A673 (cell line): ENCODE results near the gene SIRPA. TPM values are rescaled to one million over a fixed set of nuclear protein-coding genes. Genes with fewer than 3 reads are reported as not detected.

Experiments used
- BruUV-seq: library from RNA; stranded (reverse); fragments of 400-500 nt; replicated peaks from 2 replicates; lab custom pipeline; 2021; lab: Mats Ljungman, UMichigan
- CTCF ChIA-PET: fragments of 300-600 bp; sonication (Branson Sonifier 250); formaldehyde crosslinking; loops from one replicate; lab custom pipeline; 2022; ENCODE audit warnings: antibody characterized with exemption; lab: Charles Lee
- POLR2A ChIA-PET: fragments of 300-600 bp; sonication (Branson Sonifier 250); formaldehyde crosslinking; loops from one replicate; lab custom pipeline; 2022; ENCODE audit warnings: antibody characterized with exemption; ENCODE audit not compliant: low non-redundant PET; lab: Charles Lee
- DNase-seq: peaks from one replicate; pipeline ENCODE4 v3.0.0-alpha.2; 2015; ENCODE audit warnings: low spot score
- H3K27ac ChIP-seq: fragments of 200-600 bp; sonication (generic); 2 replicates; pipeline ENCODE4 v1.5.1; 2016; ENCODE audit warnings: mixed run types, low read depth, mild to moderate bottlenecking, mixed read lengths, antibody characterized with exemption, low read length; ENCODE audit not compliant: poor library complexity, severe bottlenecking
- H3K27me3 ChIP-seq: fragments of 200-600 bp; sonication (generic); replicated peaks from 2 replicates; pipeline ENCODE4 v1.6.1; 2017; ENCODE audit warnings: mixed run types, low read depth, mild to moderate bottlenecking, mixed read lengths, antibody characterized with exemption, low read length; ENCODE audit not compliant: insufficient read depth, poor library complexity
- H3K36me3 ChIP-seq: fragments of 200-600 bp; sonication (generic); 2 replicates; pipeline ENCODE4 v1.6.1; 2016; ENCODE audit warnings: mixed run types, mild to moderate bottlenecking, mixed read lengths, antibody characterized with exemption, low read length; ENCODE audit not compliant: insufficient read depth, poor library complexity, severe bottlenecking
- H3K4me1 ChIP-seq: fragments of 200-600 bp; sonication (generic); 2 replicates; pipeline ENCODE4 v1.6.1; 2017; ENCODE audit warnings: mixed run types, mild to moderate bottlenecking, mixed read lengths, antibody characterized with exemption, low read length; ENCODE audit not compliant: insufficient read depth, poor library complexity, severe bottlenecking
- H3K4me3 ChIP-seq: fragments of 200-600 bp; sonication (generic); 2 replicates; pipeline ENCODE4 v1.5.1; 2016; ENCODE audit warnings: low read depth, mixed run types, mild to moderate bottlenecking, mixed read lengths, low read length; ENCODE audit not compliant: poor library complexity, severe bottlenecking
- H3K9me3 ChIP-seq: fragments of 200-600 bp; sonication (generic); 2 replicates; pipeline ENCODE4 v1.6.1; 2016; ENCODE audit warnings: mixed run types, low read depth, mild to moderate bottlenecking, mixed read lengths, antibody characterized with exemption, low read length; ENCODE audit not compliant: poor library complexity, severe bottlenecking
- EZH2 ChIP-seq: fragments of 200-600 bp; sonication (generic); IDR thresholded peaks from 2 replicates; pipeline ENCODE4 v1.6.1; 2017; ENCODE audit warnings: borderline replicate concordance, low read depth, mild to moderate bottlenecking, mixed read lengths, antibody characterized with exemption, low read length; ENCODE audit not compliant: poor library complexity, severe bottlenecking
- intact Hi-C: fragments of 100-400 bp; cut with micrococcal nuclease; formaldehyde crosslinking; loops from one replicate; pipeline ENCODE4 v1.10.0; 2022; ENCODE audit not compliant: unreplicated experiment
- total RNA-seq: library from RNA; stranded (reverse); gene quantifications from 2 replicates; pipeline ENCODE4 v1.2.3, GENCODE V29; 2021
- TF ChIP-seq, protein P1 (sequence below): fragments of 300-800, 200-600 bp; sonication (generic); conservative IDR thresholded peaks from 2 replicates; pipeline ENCODE4 v1.5.1; 2017; ENCODE audit warnings: low read depth, mild to moderate bottlenecking, antibody characterized with exemption, low read length, moderate library complexity, mixed read lengths

The SIRPA gene
- total RNA-seq, 1 experiment from 2014 or later = 81.0 TPM

DNA sequence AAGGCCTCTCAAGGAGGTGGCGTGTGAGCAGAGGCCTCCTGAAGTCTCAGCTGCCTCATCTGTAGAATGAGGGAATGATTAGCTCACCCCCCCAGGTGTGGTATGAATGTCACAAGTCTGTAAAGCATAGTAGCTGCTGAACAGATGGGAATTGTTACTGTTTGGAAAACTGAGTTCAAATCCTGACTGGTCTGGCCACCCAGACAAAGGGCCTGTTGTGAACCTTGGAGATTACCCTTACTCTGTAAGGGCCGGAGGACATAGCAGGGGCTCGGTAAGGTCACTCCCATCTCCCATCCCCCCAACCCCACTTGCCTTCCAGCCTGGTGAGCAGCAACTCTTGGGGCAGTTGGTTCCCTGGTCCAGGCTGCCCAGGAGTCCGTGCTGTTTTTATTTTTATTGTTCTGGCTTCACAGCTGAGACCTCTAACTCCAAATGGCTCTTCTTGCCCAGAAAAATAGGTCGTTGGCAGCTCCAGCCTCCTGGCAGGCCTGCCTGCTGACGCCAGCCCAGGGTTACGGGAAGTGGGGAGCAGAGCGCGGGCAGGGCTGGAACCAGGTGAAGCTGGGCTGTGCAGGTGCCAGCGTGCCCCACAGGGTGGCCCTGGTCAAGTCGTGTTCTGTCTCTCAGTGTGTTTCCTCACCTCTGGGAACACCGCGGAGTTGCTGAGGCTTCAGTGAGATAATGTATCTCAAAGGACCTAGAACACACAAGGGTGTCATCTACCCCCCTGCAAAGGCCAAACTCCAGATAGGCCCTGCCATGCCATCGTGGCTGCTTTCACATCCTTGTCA is 4.5 kb upstream of the SIRPA start:
- no peaks in the 10 kb centered on the region for H3K9me3 ChIP-seq
- H3K36me3 ChIP-seq = peaks cover 15% of the 10 kb centered on the region
- peak overlapping the region; percentile 92 for H3K27ac ChIP-seq
- POLR2A ChIA-PET = interaction anchor here (0.6 to 0.7 kb wide), 2 partner anchors 20 to 36 kb away, joined by 3 read pairs; no protein-coding TSS in a partner anchor
- TF ChIP-seq, protein P1, sequence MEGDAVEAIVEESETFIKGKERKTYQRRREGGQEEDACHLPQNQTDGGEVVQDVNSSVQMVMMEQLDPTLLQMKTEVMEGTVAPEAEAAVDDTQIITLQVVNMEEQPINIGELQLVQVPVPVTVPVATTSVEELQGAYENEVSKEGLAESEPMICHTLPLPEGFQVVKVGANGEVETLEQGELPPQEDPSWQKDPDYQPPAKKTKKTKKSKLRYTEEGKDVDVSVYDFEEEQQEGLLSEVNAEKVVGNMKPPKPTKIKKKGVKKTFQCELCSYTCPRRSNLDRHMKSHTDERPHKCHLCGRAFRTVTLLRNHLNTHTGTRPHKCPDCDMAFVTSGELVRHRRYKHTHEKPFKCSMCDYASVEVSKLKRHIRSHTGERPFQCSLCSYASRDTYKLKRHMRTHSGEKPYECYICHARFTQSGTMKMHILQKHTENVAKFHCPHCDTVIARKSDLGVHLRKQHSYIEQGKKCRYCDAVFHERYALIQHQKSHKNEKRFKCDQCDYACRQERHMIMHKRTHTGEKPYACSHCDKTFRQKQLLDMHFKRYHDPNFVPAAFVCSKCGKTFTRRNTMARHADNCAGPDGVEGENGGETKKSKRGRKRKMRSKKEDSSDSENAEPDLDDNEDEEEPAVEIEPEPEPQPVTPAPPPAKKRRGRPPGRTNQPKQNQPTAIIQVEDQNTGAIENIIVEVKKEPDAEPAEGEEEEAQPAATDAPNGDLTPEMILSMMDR = no peak
- TF ChIP-seq EZH2 = no peak
- no TSS peak for BruUV-seq
- DNase-seq = no peak
- H3K4me3 ChIP-seq = no peak overlapping the region
- no peaks in the 10 kb centered on the region for H3K27me3 ChIP-seq
- CTCF ChIA-PET = no interaction called here
- intact Hi-C loops = loop anchor here (2.0 kb wide), 1 partner anchor 88 kb away; no protein-coding TSS in a partner anchor
- peaks cover 57% of the 10 kb centered on the region for H3K4me1 ChIP-seq

DNA sequence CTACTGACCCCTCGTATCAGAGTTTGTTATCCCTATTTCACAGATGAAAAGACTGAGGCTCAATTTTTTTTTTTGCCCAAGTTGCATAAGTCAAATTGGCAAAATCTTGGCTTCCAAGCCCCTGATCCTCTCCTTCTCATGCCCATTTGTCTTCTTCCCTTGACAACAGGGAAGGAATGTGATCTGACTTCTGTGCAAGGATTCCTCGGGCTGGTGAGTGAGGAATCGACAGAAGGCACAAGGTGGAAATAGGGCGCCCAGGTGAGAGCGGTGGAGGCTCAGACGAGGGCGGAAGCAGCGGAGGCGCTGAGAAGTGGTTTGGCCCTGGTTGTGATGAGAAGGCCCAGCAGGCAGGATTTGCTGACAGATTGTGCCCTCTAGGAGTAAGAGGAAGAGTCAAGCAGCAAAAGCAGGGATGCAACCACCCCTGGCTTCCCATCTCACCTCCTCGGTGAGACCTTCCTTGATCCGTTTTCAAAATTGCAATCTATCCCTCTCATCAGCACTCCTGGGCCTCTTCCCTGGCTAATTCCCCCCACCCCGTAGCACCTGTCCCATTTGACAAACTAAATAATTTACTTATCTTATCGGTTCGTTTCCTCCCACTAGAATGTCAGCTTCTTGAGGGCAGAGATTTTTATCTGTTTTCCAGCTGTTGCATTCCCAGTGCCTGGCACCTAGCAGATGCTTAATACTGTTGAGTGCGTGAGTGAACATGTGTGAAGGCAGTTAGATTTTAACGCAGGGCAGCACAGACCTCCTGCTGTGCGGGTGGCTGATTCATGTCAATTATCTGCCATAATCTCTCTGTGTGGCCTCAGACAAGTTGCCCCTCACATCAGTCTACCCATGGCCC is 3.7 kb upstream of the SIRPA start:
- H3K27me3 ChIP-seq = no peaks in the 10 kb centered on the region
- H3K9me3 ChIP-seq = no peaks in the 10 kb centered on the region
- H3K27ac ChIP-seq = peak overlapping the region; percentile 92
- ChIA-PET POLR2A (no interaction called here), CTCF (no interaction called here)
- H3K4me1 ChIP-seq = peaks cover 57% of the 10 kb centered on the region
- TF ChIP-seq, protein P1 = no peak
- no peak for TF ChIP-seq EZH2
- no peak overlapping the region for H3K4me3 ChIP-seq
- peak; percentile 83 for DNase-seq
- H3K36me3 ChIP-seq = peaks cover 15% of the 10 kb centered on the region
- no TSS peak for BruUV-seq
- intact Hi-C loops = loop anchor here (2.0 kb wide), 1 partner anchor 89 kb away; no protein-coding TSS in a partner anchor

DNA sequence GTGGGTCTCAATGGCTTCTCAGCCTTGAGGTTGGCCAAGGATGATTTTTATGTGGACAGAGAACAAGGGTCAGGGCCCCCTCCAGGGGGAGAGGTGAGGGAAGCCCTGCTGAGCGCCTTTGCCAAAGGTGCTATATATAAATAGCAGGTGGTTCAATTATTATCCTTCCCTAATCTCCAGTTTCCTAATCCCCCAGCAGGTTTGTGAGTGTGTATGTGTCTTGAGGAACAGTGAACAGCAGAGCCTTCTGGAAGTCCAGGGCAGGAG is 3.2 kb upstream of the SIRPA start:
- ChIA-PET POLR2A (no interaction called here), CTCF (no interaction called here)
- BruUV-seq = no TSS peak
- Histone ChIP-seq H3K27ac (peak overlapping the region; percentile 92), H3K4me1 (peaks cover 61% of the 10 kb centered on the region), H3K4me3 (no peak overlapping the region), H3K27me3 (no peaks in the 10 kb centered on the region), H3K36me3 (peaks cover 15% of the 10 kb centered on the region), H3K9me3 (no peaks in the 10 kb centered on the region)
- intact Hi-C loops = no loop called here
- peak; percentile 41 for DNase-seq
- TF ChIP-seq EZH2 = no peak
- TF ChIP-seq, protein P1 = no peak
